Measurements from ENCODE around the gene KCNK4.

KCNK4 gene

DNA sequence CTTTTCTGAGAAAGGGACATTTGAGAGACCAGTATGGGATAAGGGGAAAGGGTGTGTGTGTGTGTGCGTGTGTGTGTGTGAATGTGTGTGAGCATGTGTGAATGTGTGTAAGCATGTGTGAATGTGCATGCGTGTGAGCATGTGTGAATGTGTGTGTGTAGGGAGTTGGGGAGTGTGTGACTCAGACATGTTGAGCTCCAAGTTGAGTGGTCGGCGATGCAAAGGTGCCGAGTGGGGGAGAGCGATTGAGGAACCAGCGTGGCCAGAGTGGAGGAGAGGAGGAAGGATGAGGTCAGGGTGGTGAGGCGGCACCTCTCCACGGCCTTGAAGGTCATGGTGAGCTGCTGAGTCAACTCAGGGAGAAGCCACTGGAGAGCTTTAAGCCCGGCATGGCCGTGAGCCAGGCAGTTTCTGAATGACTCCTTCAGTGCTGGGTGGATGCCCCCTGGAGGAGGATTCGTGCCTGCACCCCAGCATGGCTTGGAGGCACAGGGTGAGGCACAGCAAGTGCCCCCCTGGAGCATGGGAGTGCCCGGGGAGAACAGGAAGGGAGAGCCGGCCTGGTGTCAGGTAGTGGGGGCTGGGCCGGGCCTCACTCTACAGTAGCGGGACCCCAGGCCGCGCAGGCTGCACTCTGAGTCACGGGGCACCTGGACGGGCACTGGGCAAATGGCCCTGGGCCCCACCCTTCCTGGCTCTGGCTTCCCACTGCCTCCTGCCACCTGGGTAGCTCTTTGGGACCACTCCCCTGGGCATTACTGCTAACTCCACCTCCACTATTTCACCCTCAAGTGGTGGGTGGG lies 40.7 kb downstream of the KCNK4 start:
- FAIRE-seq, result no peak

DNA sequence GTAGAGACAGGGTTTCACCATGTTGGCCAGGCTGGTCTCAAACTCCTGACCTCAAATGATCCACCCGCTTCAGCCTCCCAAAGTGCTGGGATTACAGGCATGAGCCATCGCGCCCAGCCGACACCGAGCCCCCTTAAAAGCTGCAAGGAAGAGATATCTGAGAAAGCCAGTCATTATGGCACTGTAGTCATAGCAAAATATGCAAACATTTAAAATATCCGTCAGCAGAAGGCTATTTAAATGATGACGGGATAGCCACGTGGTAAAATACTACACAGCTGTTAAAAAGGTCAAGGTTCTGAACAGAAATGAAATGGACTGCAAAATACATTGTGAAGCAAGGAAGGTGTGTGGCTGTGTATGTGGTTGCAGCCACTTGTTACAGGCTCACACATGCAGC lies 42.5 kb downstream of the KCNK4 start:
- FAIRE-seq, result no peak

DNA sequence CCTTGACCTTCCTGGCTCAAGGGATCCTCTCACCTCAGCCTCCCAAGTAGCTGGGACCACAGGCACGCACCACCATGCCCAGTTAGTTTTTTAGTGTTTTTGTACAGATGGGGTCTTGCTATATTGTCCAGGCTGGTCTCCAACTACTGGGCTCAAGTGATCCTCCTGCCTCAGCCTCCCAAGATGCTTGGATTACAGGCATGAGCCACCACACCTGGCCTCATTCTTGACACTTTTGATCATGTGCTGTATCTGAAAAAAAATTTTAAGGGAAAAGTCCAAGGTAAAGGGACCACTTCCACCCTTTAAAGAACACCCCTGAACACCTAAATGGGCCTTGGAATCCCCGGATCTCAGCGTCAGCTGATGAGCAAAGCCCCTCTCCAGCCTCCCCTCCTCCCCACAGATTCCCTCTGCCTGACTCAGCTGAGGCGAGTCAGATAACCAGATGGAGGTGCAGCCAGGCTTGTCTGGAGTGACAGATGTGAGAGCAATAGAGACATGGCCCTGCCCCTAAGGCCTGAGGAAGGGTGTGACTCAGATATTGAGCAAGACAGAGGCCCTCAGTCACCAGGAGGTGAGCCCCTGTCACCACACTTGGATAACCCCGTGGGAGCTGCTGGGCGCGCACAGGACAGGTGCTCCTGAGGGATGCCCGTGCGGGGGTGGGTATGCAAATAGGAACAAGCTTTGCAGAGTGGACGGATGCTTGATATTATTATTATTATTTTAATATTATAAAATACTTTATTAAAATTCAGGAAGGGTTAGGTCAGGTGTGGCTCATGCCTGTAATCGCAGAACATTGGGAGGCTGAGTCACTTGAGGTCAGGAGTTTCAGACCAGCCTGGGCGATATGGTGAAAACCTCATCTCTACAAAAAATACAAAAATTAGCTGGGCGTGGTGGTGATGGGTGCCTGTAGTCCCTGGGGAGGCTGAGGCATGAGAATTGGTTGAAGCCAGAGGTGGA lies 43.9 kb downstream of the KCNK4 start:
- no peak for FAIRE-seq

DNA sequence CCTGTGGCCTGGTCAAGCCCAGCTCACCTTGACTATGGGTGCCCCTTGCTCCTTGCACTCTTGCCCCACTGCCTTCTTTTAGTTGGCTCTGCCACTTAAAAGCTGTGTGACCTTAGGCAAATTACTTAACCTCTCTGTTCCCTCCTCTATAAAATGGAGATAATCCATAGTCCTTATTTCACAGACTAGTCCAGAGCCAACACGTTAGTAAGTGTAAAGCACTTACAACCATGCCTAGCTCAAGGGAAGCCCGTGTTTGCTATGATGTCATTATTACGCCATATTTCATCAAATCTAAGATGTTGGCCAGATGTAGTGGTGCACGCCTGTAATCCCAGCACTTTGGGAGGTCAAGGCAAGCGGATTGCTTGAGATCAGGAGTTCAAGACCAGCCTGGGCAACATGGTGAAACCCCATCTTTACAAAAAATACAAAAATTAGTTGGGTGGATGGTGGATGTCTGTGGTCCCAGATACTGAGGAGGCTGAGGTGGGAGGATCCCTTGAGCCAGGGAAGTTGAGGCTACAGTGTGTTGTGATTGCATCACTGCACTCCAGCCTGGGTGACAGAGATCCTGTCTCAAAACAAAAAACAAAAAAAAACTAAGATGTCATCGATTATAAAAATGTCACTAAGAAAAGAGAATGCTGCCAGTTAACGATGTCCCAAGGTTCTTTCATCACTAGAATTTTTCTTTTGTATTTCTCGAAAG lies 46.6 kb downstream of the KCNK4 start:
- FAIRE-seq, result no peak

DNA sequence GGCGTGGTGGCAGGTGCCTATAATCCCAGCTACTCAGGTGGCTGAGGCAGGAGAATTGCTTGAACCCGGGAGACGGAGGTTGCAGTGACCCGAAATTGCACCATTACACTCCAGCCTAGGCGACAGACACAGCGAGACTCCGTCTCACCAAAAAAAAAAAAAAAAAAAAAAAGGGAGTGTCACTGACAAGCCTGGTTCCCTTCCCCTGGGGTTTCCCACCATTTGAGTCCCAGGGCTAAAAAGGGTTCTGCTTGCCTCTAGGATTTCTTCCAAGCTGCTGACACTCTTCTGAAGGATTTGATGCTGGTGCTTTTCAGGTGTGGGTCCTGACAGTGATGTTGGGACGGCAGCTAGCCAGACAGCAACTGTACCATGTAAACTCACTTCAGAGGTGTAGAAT lies 47.6 kb downstream of the KCNK4 start:
- no peak for FAIRE-seq

DNA sequence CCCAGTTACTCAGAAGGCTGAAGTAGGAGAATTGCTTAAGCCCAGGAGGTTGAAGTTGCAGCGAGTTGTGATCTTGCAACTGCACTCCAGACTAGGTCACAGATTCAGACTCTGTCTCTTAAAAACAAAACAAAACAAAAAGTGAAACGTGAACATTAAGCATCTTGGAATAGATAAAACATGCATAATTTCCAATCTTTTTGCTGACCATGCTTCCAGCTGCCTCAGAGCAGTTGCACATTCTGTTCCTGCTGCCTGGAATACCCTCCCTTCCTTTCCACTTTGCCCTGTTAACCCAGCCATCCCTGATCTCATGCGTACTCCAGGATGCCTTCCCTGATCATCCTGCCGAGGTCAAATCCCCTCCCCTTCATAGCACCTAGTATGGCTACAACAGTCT lies 48.2 kb downstream of the KCNK4 start:
- FAIRE-seq, result no peak

DNA sequence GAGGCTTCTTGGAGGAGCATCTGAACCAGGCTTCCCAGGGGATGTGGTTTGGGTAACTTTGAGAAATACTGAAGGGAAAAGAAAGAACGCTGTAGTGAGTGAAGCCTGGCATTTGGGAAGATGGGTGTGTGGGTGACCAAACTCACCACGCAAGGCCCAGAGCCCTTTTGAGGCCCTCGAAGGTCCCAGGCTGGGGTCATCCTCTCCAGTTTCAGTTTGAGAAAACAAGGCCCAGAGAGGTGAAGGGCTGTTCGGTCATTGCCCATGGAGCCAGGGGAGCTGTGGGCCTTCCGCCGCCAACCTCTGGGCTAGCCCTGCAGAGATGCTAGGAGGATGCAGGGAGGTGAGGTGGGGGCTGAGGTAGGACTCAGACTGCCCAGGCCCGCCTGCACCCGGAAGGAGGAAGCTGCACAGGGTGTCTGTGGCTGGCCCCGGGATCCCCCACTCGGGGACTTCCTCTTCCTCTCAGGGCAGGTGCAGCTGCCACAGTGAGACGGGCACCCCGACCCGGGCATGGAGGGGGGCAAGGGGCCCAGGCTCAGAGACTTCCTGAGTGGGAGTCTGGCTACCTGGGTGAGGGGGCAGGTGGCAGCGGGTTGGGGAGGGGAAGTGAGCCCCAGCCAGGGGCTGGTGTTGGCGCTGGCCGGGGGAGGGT lies 48.8 kb downstream of the KCNK4 start, which contains the start of gene CCDC88B:
Gene CCDC88B (plus strand): TSS at position 451 of the 655 bp plus-strand sequence. CDS start 63 bp downstream, at position 514.
- FAIRE-seq, result no peak

DNA sequence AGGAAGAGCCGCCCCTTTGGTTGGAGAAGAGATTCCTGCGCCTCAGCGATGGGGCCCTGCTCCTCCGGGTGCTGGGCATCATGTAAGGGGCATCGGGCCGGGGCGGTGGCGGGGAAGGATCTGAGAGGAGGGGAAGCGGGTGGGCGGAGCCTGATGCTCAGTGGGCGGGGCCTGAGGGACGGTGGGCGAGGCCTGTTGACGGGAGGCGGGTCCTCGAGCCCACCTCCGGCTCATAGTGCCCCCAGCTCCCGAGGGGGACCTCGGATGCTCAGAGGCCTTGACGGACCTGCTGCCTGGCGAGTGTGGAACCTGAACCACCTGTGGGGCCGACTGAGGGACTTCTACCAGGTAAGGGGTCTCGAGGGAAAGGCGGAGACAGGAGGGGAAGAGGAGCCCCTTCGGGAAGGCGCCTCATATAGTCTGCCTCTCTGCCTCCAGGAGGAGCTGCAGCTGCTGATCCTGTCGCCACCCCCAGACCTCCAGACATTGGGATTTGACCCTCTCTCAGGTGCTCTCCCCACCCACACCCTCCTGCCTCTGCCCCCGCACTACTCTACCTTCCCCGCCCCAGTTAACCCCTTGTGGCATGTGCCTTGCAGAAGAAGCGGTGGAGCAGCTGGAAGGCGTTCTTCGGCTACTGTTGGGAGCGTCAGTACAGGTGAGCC lies 49.7 kb downstream of the KCNK4 start:
- FAIRE-seq, result no peak

DNA sequence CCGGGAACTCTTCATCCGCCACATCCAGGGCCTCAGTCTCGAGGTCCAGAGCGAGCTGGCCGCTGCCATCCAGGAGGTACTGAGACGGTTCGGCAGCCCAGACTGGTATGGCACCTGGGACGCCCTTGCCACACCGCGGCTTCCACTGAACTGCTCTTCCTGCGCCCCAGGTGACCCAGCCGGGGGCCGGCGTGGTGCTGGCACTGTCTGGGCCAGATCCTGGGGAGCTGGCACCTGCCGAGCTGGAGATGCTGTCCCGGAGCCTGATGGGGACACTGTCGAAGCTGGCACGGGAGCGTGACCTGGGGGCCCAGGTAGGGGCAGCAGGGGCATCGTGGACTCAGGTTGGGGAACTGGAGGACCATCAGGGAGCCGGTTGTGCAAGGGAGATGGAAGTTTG lies 50.3 kb downstream of the KCNK4 start:
- no peak for FAIRE-seq

DNA sequence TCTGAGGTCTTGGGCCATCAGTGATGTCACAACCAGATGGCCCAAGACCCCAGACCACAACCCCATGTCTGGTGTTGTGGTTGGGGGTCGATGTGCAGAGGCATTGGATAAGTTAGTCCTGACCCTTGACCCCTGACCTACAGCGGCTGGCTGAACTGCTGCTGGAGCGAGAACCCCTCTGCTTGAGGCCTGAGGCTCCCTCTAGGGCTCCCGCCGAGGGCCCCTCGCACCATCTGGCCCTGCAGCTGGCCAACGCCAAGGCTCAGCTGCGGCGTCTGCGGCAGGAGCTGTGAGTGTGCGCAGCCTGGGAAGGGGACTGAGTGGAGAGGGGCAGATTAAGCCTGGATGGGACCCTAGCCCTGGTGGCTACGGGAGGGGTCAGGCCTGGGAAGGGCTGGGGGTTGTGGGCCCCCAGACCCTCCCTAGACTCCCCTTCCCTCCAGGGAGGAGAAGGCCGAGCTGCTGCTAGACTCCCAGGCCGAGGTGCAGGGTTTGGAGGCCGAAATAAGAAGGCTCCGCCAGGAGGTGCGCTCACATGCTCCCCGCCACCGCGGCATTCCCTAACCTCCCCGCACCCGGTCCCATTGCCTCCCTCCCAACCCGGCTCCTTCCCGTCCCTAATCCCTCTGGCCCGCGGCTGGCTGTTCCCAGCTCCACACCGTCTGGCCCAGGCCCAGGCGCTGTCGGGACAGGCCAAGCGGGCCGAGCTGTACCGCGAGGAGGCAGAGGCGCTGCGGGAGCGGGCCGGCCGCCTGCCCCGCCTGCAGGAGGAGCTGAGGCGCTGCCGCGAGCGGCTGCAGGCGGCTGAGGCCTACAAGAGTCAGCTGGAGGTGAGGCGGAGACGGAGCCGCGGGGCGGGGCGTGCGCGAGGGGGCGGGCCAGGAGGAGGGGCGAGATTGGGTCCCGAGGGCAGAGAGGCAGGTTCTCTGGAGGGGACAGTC lies 51.0 kb downstream of the KCNK4 start:
- FAIRE-seq, result no peak

DNA sequence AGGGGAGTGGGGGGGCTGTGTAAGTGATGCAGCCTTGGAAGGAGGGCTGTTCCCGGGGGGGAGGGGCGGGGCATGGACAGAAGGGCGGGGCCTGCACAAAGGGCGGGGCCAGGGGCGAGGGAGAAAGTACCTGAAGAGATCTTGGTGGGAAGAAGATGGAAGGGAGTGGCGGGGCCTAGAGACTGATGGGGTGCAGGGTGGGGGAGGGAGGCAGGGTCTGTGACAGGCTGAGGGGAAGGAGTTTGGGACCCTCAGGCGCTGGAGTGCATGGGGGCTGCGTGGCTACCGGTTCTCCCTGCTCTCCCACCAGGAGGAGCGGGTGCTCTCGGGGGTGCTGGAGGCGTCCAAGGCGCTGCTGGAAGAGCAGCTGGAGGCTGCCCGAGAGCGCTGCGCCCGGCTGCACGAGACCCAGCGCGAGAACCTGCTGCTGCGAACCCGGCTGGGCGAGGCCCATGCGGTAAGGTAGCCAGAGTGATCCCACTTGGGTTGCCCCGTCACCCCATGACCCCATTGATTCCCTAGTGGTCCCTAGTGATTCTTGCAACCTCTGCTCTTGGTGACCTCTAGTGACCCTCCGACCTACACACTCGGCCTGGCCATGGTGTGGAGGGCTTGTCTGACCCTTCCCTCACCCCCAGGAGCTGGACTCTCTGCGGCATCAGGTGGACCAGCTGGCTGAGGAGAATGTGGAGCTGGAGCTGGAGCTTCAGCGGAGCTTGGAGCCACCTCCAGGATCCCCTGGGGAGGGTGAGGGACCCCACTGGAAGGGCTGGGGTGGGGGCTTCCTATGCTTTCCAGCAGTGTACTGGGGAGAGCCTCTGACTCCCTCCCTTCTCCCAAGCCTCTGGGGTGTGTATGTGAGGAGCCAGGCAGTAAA lies 52.0 kb downstream of the KCNK4 start:
- no peak for FAIRE-seq

DNA sequence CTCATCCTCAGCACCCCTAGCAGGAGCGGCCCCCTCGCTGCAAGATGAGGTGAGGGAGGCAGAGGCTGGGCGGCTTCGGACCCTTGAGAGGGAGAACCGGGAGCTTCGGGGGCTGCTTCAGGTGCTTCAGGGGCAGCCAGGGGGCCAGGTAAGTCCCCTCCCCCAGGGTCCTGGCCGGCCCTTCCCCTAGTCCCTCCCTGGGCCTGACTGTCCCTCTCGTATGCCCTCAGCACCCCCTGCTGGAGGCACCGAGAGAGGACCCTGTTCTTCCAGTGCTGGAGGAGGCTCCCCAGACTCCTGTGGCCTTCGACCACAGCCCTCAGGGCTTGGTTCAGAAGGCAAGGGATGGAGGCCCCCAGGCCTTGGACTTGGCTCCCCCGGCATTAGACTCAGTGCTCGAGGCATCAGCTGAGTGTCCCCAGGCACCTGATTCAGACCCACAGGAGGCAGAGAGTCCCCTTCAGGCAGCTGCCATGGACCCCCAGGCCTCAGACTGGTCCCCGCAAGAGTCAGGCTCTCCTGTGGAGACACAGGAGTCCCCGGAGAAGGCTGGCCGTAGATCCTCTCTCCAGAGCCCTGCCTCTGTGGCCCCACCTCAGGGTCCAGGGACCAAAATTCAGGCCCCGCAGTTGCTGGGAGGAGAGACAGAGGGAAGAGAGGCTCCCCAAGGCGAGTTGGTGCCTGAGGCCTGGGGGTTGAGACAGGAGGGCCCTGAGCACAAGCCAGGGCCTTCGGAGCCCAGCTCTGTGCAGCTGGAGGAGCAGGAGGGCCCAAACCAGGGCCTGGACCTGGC lies 52.9 kb downstream of the KCNK4 start:
- FAIRE-seq, result no peak

DNA sequence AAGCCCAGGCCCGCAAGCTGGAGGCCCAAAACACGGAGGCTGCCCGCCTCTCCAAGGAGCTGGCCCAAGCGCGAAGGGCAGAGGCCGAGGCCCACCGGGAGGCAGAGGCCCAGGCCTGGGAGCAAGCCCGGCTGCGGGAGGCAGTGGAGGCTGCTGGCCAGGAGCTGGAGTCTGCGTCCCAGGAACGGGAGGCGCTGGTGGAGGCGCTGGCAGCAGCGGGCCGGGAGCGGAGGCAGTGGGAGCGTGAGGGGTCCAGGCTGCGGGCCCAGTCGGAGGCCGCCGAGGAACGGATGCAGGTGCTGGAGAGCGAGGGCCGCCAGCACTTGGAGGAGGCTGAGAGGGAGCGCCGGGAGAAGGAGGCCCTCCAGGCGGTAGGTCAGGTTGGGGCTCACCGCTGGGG lies 53.7 kb downstream of the KCNK4 start:
- FAIRE-seq, result no peak

DNA sequence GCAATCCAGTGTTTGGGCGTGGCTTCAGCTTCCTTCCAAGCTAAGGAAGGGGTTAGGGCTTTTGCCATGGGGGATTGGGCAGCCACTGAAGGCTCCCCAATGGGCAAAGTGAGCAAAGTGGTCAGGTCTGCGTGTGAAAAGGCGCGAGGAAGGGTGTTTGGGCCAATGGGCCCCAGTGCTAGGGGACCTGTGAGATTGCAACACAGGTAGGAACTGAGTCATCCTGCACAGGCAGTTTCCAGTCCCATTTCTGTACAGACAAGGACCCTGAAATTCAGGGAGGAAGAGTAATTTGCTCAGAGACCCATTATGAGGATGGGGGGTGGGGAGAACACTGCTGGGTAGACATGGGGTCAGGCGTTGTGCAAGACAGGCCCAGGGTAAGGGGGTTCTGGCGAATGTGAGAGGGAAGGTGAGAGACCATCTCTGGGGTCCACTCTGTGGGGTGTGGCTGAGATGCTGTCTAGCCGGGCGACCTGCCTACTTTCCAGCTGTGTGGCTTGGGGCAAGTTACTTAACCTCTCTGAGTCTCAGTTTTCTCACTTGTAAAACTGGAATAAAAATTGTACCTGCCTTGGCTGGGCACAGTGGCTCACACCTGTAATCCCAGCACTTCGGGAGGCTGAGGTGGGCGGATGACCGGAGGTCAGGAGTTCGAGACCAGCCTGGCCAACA lies 56.2 kb downstream of the KCNK4 start:
- no peak for FAIRE-seq

DNA sequence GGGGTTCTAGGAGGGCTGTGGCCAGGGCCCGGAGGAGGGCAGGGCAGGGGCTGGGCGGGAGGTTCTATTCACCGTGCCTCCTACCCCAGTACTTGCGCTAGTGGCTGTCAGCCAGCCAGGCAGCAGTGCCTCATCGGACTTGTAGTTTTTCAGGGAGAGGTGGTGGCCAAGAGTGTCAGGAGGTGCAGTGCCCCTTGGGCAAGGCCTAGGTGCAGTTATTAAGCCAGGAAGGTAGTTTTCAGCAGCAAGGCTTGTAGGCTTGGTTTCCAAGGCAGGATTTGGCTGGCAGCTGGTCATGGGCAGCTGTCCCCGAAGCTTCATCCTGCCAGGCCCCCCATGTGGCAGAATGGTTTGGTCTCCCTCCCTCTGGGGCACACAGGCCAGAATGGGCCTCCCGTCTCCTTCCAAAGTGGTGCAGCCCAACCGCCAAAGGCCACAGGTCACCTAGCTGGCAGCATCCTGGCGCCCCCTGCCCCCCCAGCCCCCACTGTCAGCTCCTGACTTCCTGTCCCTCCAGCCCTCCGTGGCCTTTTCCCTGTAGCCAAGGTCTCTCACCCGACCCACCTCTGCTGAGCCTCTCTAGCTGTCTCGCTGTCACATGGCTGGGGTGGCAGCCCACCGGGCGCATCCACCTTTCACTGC lies 57.4 kb downstream of the KCNK4 start:
- no peak for FAIRE-seq

DNA sequence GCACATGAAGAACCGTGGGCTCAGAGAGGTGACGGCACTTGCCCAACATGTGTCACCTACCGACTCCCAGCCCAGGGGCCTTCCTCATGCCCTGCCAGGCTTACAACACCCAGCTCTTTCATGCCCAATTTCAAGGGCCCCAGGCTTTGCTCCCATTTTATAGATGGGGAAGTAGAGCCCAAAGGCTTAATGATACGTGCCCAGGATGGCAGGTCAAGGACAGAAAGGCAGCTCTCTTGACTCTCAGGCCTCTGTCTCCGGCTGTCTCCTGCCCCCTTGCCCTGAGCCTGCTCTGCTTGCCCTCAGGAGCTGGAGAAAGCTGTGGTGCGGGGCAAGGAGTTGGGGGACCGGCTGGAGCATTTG lies 57.9 kb downstream of the KCNK4 start:
- FAIRE-seq, result no peak

DNA sequence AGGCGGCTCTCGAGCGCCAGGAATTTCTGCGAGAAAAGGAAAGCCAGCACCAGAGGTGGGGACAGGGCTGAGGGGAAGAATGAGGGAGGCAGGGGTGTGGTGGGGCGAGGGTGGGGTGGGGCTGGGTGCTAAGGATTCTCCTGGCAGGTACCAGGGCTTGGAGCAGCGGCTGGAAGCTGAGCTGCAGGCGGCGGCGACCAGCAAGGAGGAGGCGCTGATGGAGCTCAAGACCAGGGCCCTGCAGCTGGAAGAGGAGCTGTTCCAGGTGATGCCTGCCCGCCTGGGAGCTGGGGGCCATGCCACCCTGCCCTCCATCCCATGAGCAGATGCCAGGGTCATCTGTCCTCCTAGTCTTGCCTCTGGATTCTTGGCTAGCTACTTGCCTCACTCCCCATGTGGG lies 58.3 kb downstream of the KCNK4 start:
- FAIRE-seq, result no peak

Measured in G401.6 (cell line).